ENCODE measurements around the gene GAA. TPM values are rescaled to one million over a fixed set of nuclear protein-coding genes. Genes with fewer than 3 reads are reported as not detected.
A peak's percentile ranks its signal among the peaks of the same experiment; 100 is the strongest.

GAA gene
- total and polyA plus RNA-seq, 2 of the 13 experiments (the other 11 are each of a cell fraction or from before 2014, with no cell fraction given) = 21.6 to 36.4 TPM

- TF ChIP-seq HNF1A (IDR thresholded peaks at IDR 0.05; ENCODE audit: low read depth) (no peak), HNF1A (CRISPR knock-in tag; IDR thresholded peaks at IDR 0.05; ENCODE audit: borderline replicate concordance) (0 out of 2 replicates have a peak, but pooled peaks have one; percentile 25), ZNF784 (CRISPR knock-in tag; IDR thresholded peaks at IDR 0.05; ENCODE audit: borderline replicate concordance) (peak; percentile 89; the same call in 1 of the 2 replicates), ZNF280D (CRISPR knock-in tag; IDR thresholded peaks at IDR 0.05) (0 out of 2 replicates have a peak, but pooled peaks have one; percentile 53), HNF4A (CRISPR knock-in tag; IDR thresholded peaks at IDR 0.05) (peak; percentile 32; the same call in 1 of the 2 replicates), KLF16 (CRISPR knock-in tag; IDR thresholded peaks at IDR 0.05) (no peak), ZNF224 (CRISPR knock-in tag; IDR thresholded peaks at IDR 0.05) (no peak; the same call in 1 of the 2 replicates), ZNF557 (CRISPR knock-in tag; IDR thresholded peaks at IDR 0.05) (no peak), ZNF143 (CRISPR knock-in tag; IDR thresholded peaks at IDR 0.05) (0 out of 2 replicates have a peak, but pooled peaks have one; percentile 29), NR3C1 (CRISPR knock-in tag; IDR thresholded peaks at IDR 0.05) (no peak), ZNF362 (CRISPR knock-in tag; IDR thresholded peaks at IDR 0.05; ENCODE audit: borderline replicate concordance) (peak; percentile 20; the same call in 1 of the 2 replicates), ZSCAN25 (CRISPR knock-in tag; IDR thresholded peaks at IDR 0.05) (peak; percentile 64; the same call in 1 of the 2 replicates), ZNF510 (CRISPR knock-in tag; IDR thresholded peaks at IDR 0.05; ENCODE audit: low read depth) (0 out of 2 replicates have a peak, but pooled peaks have one; percentile 33), ARID4A (CRISPR knock-in tag; IDR thresholded peaks at IDR 0.05; ENCODE audit: borderline replicate concordance) (peak; percentile 39; the same call in 1 of the 2 replicates)
These were observed 30.1 kb upstream of the GAA start (continued) for GRCh38 chr17:80071116-80071841.

All from HepG2 (cell line).